Endothelial cell of umbilical vein (primary cell): ENCODE measurements around the gene NDUFS1. TPM values are rescaled to one million over a fixed set of nuclear protein-coding genes. Genes with fewer than 3 reads are reported as not detected.

ENCODE experiments used
- BruUV-seq: library from RNA; stranded (reverse); fragments of 400-500 nt; replicated peaks from 2 replicates; lab custom pipeline; 2021; lab: Mats Ljungman, UMichigan
- CTCF ChIA-PET: fragments of 300-600, 350-600 bp; sonication (Branson Sonifier 250); formaldehyde crosslinking; loops from one replicate; lab custom pipeline; 2021; ENCODE audit warnings: antibody characterized with exemption, inconsistent platforms; lab: Charles Lee
- POLR2A ChIA-PET: fragments of 300-600, 350-600 bp; sonication (Branson Sonifier 250); formaldehyde crosslinking; loops from one replicate; lab custom pipeline; 2021; ENCODE audit warnings: antibody characterized with exemption, inconsistent platforms; lab: Charles Lee
- DNase-seq: peaks from one replicate; pipeline ENCODE4 v3.0.0-alpha.2; 2011; ENCODE audit warnings: low read depth, low spot score
- FAIRE-seq: peaks from 2 replicates; lab custom pipeline; 2011; peaks lifted over from hg19 to GRCh38; lab: Jason Lieb, UNC
- H2AFZ ChIP-seq: 2 replicates; pipeline ENCODE4 v1.6.0; 2012; ENCODE audit warnings: low read depth, low read length, control low read depth, inconsistent platforms
- H3K27ac ChIP-seq: 2 replicates; pipeline ENCODE4 v1.5.1; 2011; ENCODE audit warnings: low read depth, mild to moderate bottlenecking, control low read depth, low read length, moderate library complexity; ENCODE audit not compliant: insufficient read depth
- H3K27me3 ChIP-seq, 2 experiments: 2 replicates each; pipeline versions ENCODE4 v1.6.0 to v1.6.1; 2011; ENCODE audit warnings: low read length in 2 of 2, mixed read lengths in 1 of 2; ENCODE audit not compliant: control insufficient read depth in 2 of 2, insufficient read depth in 2 of 2
- H3K36me3 ChIP-seq, 2 experiments: 2 replicates in 1 of 2; 3 replicates in 1 of 2; pipeline ENCODE4 v1.5.1; 2011; ENCODE audit warnings: low read length in 2 of 2, mild to moderate bottlenecking in 1 of 2, moderate library complexity in 1 of 2; ENCODE audit not compliant: control insufficient read depth in 2 of 2, insufficient read depth in 2 of 2; ENCODE audit errors: extremely low read depth in 1 of 2
- H3K4me1 ChIP-seq: 3 replicates; pipeline ENCODE4 v1.5.1; 2011; ENCODE audit warnings: mild to moderate bottlenecking, low read length; ENCODE audit not compliant: control insufficient read depth, insufficient read depth; ENCODE audit errors: extremely low read depth
- H3K4me2 ChIP-seq: 2 replicates; pipeline ENCODE4 v1.6.1; 2011; ENCODE audit warnings: low read length, control low read depth, mixed read lengths; ENCODE audit not compliant: insufficient read depth
- H3K4me3 ChIP-seq, 3 experiments: fragments of 200-600 bp in 1 of 3; sonication (generic), shearing (Covaris generic) in 1 of 3; replicated peaks in 1 of 3; 2 replicates each; pipeline ENCODE4 v1.5.1; 2011 to 2016; ENCODE audit warnings: control low read depth in 3 of 3, low read length in 3 of 3, mild to moderate bottlenecking in 2 of 3, inconsistent platforms in 1 of 3, low read depth in 1 of 3, moderate library complexity in 1 of 3; ENCODE audit not compliant: insufficient read depth in 1 of 3
- H3K79me2 ChIP-seq: 2 replicates; pipeline ENCODE4 v1.6.0; 2012; ENCODE audit warnings: low read length, inconsistent platforms; ENCODE audit not compliant: control insufficient read depth, insufficient read depth
- H3K9ac ChIP-seq: replicated peaks from 2 replicates; pipeline ENCODE3; 2011; ENCODE audit warnings: low read length, control low read depth; ENCODE audit not compliant: insufficient read depth; ENCODE audit errors: extremely low read depth
- H3K9me1 ChIP-seq: replicated peaks from 3 replicates; pipeline ENCODE4 v1.6.0; 2011; ENCODE audit warnings: mild to moderate bottlenecking, low read length; ENCODE audit not compliant: control insufficient read depth, insufficient read depth; ENCODE audit errors: extremely low read depth
- H3K9me3 ChIP-seq: replicated peaks from 2 replicates; pipeline ENCODE4 v1.5.1; 2012; ENCODE audit warnings: low read length, inconsistent platforms; ENCODE audit not compliant: control insufficient read depth, insufficient read depth
- H4K20me1 ChIP-seq: replicated peaks from 2 replicates; pipeline ENCODE3; 2011; ENCODE audit warnings: mild to moderate bottlenecking, low read length; ENCODE audit not compliant: control insufficient read depth, insufficient read depth; ENCODE audit errors: extremely low read depth
- EZH2 ChIP-seq: IDR thresholded peaks from 2 replicates; pipeline ENCODE4 v1.6.1; 2012; ENCODE audit warnings: borderline replicate concordance, low read depth, mild to moderate bottlenecking, moderate library complexity, low read length, inconsistent platforms; ENCODE audit not compliant: severe bottlenecking
- FOS ChIP-seq: IDR thresholded peaks from 2 replicates; pipeline ENCODE4 v1.6.1; 2011; ENCODE audit warnings: mild to moderate bottlenecking, low read length, moderate library complexity, borderline replicate concordance; ENCODE audit not compliant: insufficient read depth
- GATA2 ChIP-seq: IDR thresholded peaks from 2 replicates; pipeline ENCODE4 v1.7.0; 2011; ENCODE audit warnings: low read depth, mild to moderate bottlenecking, moderate library complexity, mixed read lengths, low read length; ENCODE audit not compliant: insufficient read length, insufficient read depth
- JUN ChIP-seq: IDR thresholded peaks from 2 replicates; pipeline ENCODE4 v1.6.1; 2011; ENCODE audit warnings: borderline replicate concordance, low read depth; ENCODE audit not compliant: insufficient read length, insufficient read depth
- MYC ChIP-seq: IDR thresholded peaks from one replicate; pipeline ENCODE4 v1.6.1; 2011; ENCODE audit warnings: mild to moderate bottlenecking, low read depth, low read length
- POLR2A ChIP-seq: IDR thresholded peaks from 2 replicates; pipeline ENCODE4 v1.6.1; 2012; ENCODE audit warnings: low read depth, mild to moderate bottlenecking, control low read depth, low read length
- POLR2AphosphoS5 ChIP-seq: IDR thresholded peaks from 2 replicates; pipeline ENCODE4 v1.6.1; 2012; ENCODE audit warnings: low read depth, mild to moderate bottlenecking, control low read depth, low read length, moderate library complexity; ENCODE audit not compliant: insufficient read depth
- dilution Hi-C: fragments of 300-500 bp; cut with MboI; formaldehyde crosslinking; loops from one replicate; pipeline ENCODE4 v1.15.0; 2019; ENCODE audit warnings: low sequenced_read_pairs; ENCODE audit not compliant: extremely low pct_ligation_motif_present
- intact Hi-C: fragments of 100-400 bp; cut with micrococcal nuclease; formaldehyde crosslinking; loops from one replicate; pipeline ENCODE4 v1.10.0; 2022
- polyA plus RNA-seq, 4 experiments: library from polyadenylated mRNA; depleted of rRNA in 3 of 4; stranded (reverse) in 3 of 4; unstranded in 1 of 4; fragments of >200 nt; gene quantifications; 2 replicates each; pipeline versions ENCODE4 v1.2.1 to v1.2.3, GENCODE V29; 2011 to 2012; ENCODE audit warnings: missing spikeins in 1 of 4
- total RNA-seq: library from RNA; stranded (reverse); gene quantifications from 2 replicates; pipeline ENCODE4 v1.2.3, GENCODE V29; 2021
- TF ChIP-seq, protein P1 (sequence below), 2 donors: IDR thresholded peaks; 1 replicate in 1 of 2; 2 replicates in 1 of 2; pipeline ENCODE4 v1.5.1; 2011; ENCODE audit warnings: low read length in 2 of 2, mild to moderate bottlenecking in 2 of 2, moderate library complexity in 2 of 2, control low read depth in 1 of 2, inconsistent platforms in 1 of 2, low read depth in 1 of 2; ENCODE audit not compliant: insufficient read depth in 1 of 2; ENCODE audit errors: extremely low read depth in 1 of 2
- TF ChIP-seq, protein P2 (sequence below): IDR thresholded peaks from 2 replicates; pipeline ENCODE4 v1.6.1; 2011; ENCODE audit not compliant: insufficient read depth, insufficient read length

NDUFS1 gene
- total and polyA plus RNA-seq, 2 donors (not counting 3 experiments of a cell fraction or from before 2014, with no cell fraction given), result 49.8 to 93.2 TPM

DNA sequence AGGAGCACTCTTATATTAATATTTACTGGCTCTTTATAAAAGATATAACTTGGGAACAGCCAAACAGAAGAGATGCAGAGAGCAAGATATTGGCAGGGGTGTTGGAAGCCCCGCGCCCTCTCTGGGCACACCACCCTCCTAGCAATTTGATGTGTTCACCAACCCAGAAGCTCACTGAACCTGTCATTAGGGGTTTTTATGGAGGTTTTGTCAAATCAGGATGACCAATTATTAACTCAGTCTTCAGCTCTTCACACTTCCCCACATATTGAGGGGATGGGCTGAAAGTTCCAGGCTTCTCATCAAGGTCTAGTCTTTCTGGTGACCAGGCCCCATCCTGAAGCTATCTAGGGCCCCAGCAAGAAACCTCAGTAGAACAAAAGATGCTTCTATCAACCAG, 62.4 kb downstream of the NDUFS1 start:
- no peak for FAIRE-seq
- POLR2A ChIA-PET, result no interaction called here

More for the DNA sequence above, 62.4 kb downstream of the NDUFS1 start:
- Histone ChIP-seq H3K27me3 (no peaks in the 10 kb centered on the region), H4K20me1 (no peaks in the 10 kb centered on the region), H3K4me3 (no peak overlapping the region), H3K4me2 (no peak overlapping the region), H3K9me3 (no peaks in the 10 kb centered on the region), H3K9ac (no peak overlapping the region), H3K9me1 (no peaks in the 10 kb centered on the region), H3K27ac (no peak overlapping the region), H3K4me1 (no peaks in the 10 kb centered on the region), H3K79me2 (no peaks in the 10 kb centered on the region), H3K36me3 (no peaks in the 10 kb centered on the region), H2AFZ (no peak overlapping the region)
- TF ChIP-seq JUN, result no peak
- TF ChIP-seq POLR2A, result no peak
- TF ChIP-seq EZH2, result no peak
- no peak for TF ChIP-seq MYC
- TF ChIP-seq GATA2, result no peak
- TF ChIP-seq FOS, result no peak
- no peak for TF ChIP-seq POLR2AphosphoS5
- TF ChIP-seq, protein P1, sequence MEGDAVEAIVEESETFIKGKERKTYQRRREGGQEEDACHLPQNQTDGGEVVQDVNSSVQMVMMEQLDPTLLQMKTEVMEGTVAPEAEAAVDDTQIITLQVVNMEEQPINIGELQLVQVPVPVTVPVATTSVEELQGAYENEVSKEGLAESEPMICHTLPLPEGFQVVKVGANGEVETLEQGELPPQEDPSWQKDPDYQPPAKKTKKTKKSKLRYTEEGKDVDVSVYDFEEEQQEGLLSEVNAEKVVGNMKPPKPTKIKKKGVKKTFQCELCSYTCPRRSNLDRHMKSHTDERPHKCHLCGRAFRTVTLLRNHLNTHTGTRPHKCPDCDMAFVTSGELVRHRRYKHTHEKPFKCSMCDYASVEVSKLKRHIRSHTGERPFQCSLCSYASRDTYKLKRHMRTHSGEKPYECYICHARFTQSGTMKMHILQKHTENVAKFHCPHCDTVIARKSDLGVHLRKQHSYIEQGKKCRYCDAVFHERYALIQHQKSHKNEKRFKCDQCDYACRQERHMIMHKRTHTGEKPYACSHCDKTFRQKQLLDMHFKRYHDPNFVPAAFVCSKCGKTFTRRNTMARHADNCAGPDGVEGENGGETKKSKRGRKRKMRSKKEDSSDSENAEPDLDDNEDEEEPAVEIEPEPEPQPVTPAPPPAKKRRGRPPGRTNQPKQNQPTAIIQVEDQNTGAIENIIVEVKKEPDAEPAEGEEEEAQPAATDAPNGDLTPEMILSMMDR (IDR thresholded peaks at IDR 0.05; ENCODE audit: extremely low read depth in 1 of 2, insufficient read depth in 1 of 2, low read depth in 1 of 2, low read length in 2 of 2), result no peak
- TF ChIP-seq, protein P2, sequence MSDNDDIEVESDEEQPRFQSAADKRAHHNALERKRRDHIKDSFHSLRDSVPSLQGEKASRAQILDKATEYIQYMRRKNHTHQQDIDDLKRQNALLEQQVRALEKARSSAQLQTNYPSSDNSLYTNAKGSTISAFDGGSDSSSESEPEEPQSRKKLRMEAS, result no peak
- CTCF ChIA-PET, result interaction anchor here (0.9 to 3.4 kb wide), 7 partner anchors 9 to 99 kb away, joined by 3 to 10 read pairs (median 5); partner anchors contain the start of gene INO80D
- dilution Hi-C loops, result no loop called here
- intact Hi-C loops, result no loop called here
- BruUV-seq, result no TSS peak
- no peak for DNase-seq
